H1 (cell line): ENCODE measurements around the gene CCDC191. TPM values are rescaled to one million over a fixed set of nuclear protein-coding genes. Genes with fewer than 3 reads are reported as not detected.

Source experiments
- CTCF ChIA-PET: fragments of 300-600 bp; sonication (Branson Sonifier 250); formaldehyde crosslinking; loops from one replicate; lab custom pipeline; 2021; ENCODE audit not compliant: partially characterized antibody; lab: Charles Lee
- POLR2A ChIA-PET: fragments of 300-600 bp; sonication (Branson Sonifier 250); formaldehyde crosslinking; loops from one replicate; lab custom pipeline; 2021; ENCODE audit warnings: inconsistent platforms; ENCODE audit not compliant: partially characterized antibody; lab: Charles Lee
- DNase-seq, 2 experiments: peaks; one replicate each; pipeline versions ENCODE4 v3.0.0 to v3.0.0-alpha.2; 2010 to 2022; ENCODE audit warnings: low spot score in 2 of 2, low read depth in 1 of 2, mixed read lengths in 1 of 2
- FAIRE-seq: peaks from 2 replicates; lab custom pipeline; 2011; peaks lifted over from hg19 to GRCh38; lab: Jason Lieb, UNC
- H2AFZ ChIP-seq: 2 replicates; pipeline ENCODE4 v1.8.1; 2012; ENCODE audit warnings: low read length, inconsistent platforms
- H2AK5ac ChIP-seq: 2 replicates; pipeline ENCODE4 v1.6.1; 2013; ENCODE audit warnings: low read depth, low read length
- H2BK120ac ChIP-seq: replicated peaks from 2 replicates; pipeline ENCODE3; 2013; ENCODE audit warnings: low read depth, low read length, inconsistent platforms
- H2BK12ac ChIP-seq: 2 replicates; pipeline ENCODE4 v1.6.1; 2013; ENCODE audit warnings: low read depth, low read length
- H2BK15ac ChIP-seq: 2 replicates; pipeline ENCODE4 v1.6.1; 2013; ENCODE audit warnings: low read length
- H2BK20ac ChIP-seq: 2 replicates; pipeline ENCODE4 v1.6.1; 2013; ENCODE audit warnings: low read length
- H2BK5ac ChIP-seq: 2 replicates; pipeline ENCODE4 v1.6.1; 2013; ENCODE audit warnings: low read depth, low read length
- H3K14ac ChIP-seq: 2 replicates; pipeline ENCODE4 v1.6.1; 2013; ENCODE audit warnings: inconsistent platforms; ENCODE audit not compliant: insufficient read length
- H3K18ac ChIP-seq: 2 replicates; pipeline ENCODE4 v1.6.1; 2013; ENCODE audit warnings: low read length; ENCODE audit errors: extremely low read depth
- H3K23ac ChIP-seq: 2 replicates; pipeline ENCODE4 v1.6.1; 2013; ENCODE audit warnings: inconsistent platforms; ENCODE audit not compliant: insufficient read length
- H3K23me2 ChIP-seq: 2 replicates; pipeline ENCODE4 v1.6.1; 2013; ENCODE audit warnings: low read depth, low read length
- H3K27ac ChIP-seq: 2 replicates; pipeline ENCODE4 v1.6.1; 2011; ENCODE audit warnings: low read depth, low read length, inconsistent platforms
- H3K27me3 ChIP-seq, 4 experiments: replicated peaks in 1 of 4; 1 replicate in 1 of 4; 2 replicates in 3 of 4; pipeline versions ENCODE4 v1.6.1 to v1.8.1; 2011 to 2013; ENCODE audit warnings: low read length in 3 of 4, mild to moderate bottlenecking in 3 of 4, inconsistent platforms in 2 of 4, mixed read lengths in 2 of 4, moderate library complexity in 1 of 4; ENCODE audit not compliant: control insufficient read depth in 3 of 4, insufficient read depth in 3 of 4; ENCODE audit errors: extremely low read depth in 1 of 4
- H3K36me3 ChIP-seq, 4 experiments: 2 replicates each; pipeline versions ENCODE4 v1.6.1 to v1.8.1; 2011 to 2013; ENCODE audit warnings: mild to moderate bottlenecking in 4 of 4, low read length in 3 of 4, moderate library complexity in 2 of 4, control low read depth in 1 of 4, inconsistent platforms in 1 of 4; ENCODE audit not compliant: insufficient read depth in 4 of 4, control insufficient read depth in 2 of 4
- H3K4ac ChIP-seq: replicated peaks from 2 replicates; pipeline ENCODE3; 2013; ENCODE audit warnings: low read length, low read depth, mixed read lengths, inconsistent platforms; ENCODE audit not compliant: insufficient read length
- H3K4me1 ChIP-seq, 4 experiments: replicated peaks in 1 of 4; 1 replicate in 1 of 4; 2 replicates in 3 of 4; pipeline versions ENCODE4 v1.6.1 to v1.8.1; 2011 to 2013; ENCODE audit warnings: low read length in 3 of 4, inconsistent platforms in 2 of 4, mixed read lengths in 1 of 4; ENCODE audit not compliant: insufficient read depth in 4 of 4, control insufficient read depth in 3 of 4
- H3K4me2 ChIP-seq, 2 experiments: 2 replicates each; pipeline versions ENCODE4 v1.6.1 to v1.8.1; 2011 to 2013; ENCODE audit warnings: low read depth in 2 of 2, low read length in 2 of 2, control low read depth in 1 of 2, inconsistent platforms in 1 of 2, mild to moderate bottlenecking in 1 of 2; ENCODE audit not compliant: insufficient read depth in 1 of 2
- H3K4me3 ChIP-seq, 4 experiments: fragments of 200-600, 300-600 bp in 1 of 4; sonication (generic), shearing (Covaris generic), sonication (Bioruptor Twin) in 1 of 4; 2 replicates each; pipeline versions ENCODE4 v1.5.1 to v1.8.1; 2011 to 2016; ENCODE audit warnings: low read length in 4 of 4, low read depth in 3 of 4, control low read depth in 2 of 4, inconsistent platforms in 2 of 4, mild to moderate bottlenecking in 2 of 4, mixed read lengths in 1 of 4, moderate library complexity in 1 of 4; ENCODE audit not compliant: insufficient read depth in 2 of 4; ENCODE audit errors: extremely low read depth in 1 of 4
- H3K56ac ChIP-seq: replicated peaks from 2 replicates; pipeline ENCODE3; 2013; ENCODE audit warnings: low read depth, mild to moderate bottlenecking, mixed read lengths, low read length, inconsistent platforms; ENCODE audit not compliant: insufficient read length
- H3K79me1 ChIP-seq: 2 replicates; pipeline ENCODE4 v1.6.1; 2013; ENCODE audit warnings: low read depth, low read length, control low read depth
- H3K79me2 ChIP-seq, 2 experiments: 2 replicates each; pipeline versions ENCODE4 v1.6.1 to v1.8.1; 2012 to 2013; ENCODE audit warnings: low read length in 2 of 2, mild to moderate bottlenecking in 2 of 2, inconsistent platforms in 1 of 2; ENCODE audit not compliant: insufficient read depth in 2 of 2, control insufficient read depth in 1 of 2
- H3K9ac ChIP-seq, 4 experiments: replicated peaks in 1 of 4; 1 replicate in 1 of 4; 2 replicates in 3 of 4; pipeline versions ENCODE4 v1.6.1 to v1.8.1; 2011 to 2013; ENCODE audit warnings: low read depth in 3 of 4, low read length in 3 of 4, control low read depth in 2 of 4, mild to moderate bottlenecking in 2 of 4, moderate library complexity in 2 of 4, inconsistent platforms in 1 of 4; ENCODE audit errors: extremely low read depth in 1 of 4
- H3K9me3 ChIP-seq, 2 experiments: 2 replicates each; pipeline versions ENCODE4 v1.6.1 to v1.8.1; 2012 to 2013; ENCODE audit warnings: mild to moderate bottlenecking in 2 of 2, moderate library complexity in 2 of 2, control low read depth in 1 of 2, inconsistent platforms in 1 of 2, low read depth in 1 of 2, low read length in 1 of 2, mixed read lengths in 1 of 2; ENCODE audit not compliant: insufficient read depth in 2 of 2
- H4K20me1 ChIP-seq, 2 experiments: replicated peaks in 1 of 2; 2 replicates each; pipeline versions ENCODE3 to v1.8.1; 2011 to 2013; ENCODE audit warnings: inconsistent platforms in 2 of 2, low read length in 2 of 2, mild to moderate bottlenecking in 1 of 2; ENCODE audit not compliant: insufficient read depth in 2 of 2, control insufficient read depth in 1 of 2
- H4K5ac ChIP-seq: 2 replicates; pipeline ENCODE4 v1.6.1; 2013; ENCODE audit warnings: low read length, low read depth, mixed read lengths, inconsistent platforms; ENCODE audit not compliant: insufficient read length
- H4K8ac ChIP-seq: 2 replicates; pipeline ENCODE4 v1.8.0; 2013; ENCODE audit warnings: mild to moderate bottlenecking, moderate library complexity, low read length, inconsistent platforms; ENCODE audit not compliant: insufficient read depth; ENCODE audit errors: extremely low read depth
- H4K91ac ChIP-seq: replicated peaks from 2 replicates; pipeline ENCODE3; 2013; ENCODE audit warnings: low read length, mixed read lengths, inconsistent platforms; ENCODE audit not compliant: insufficient read length
- BCL11A ChIP-seq, 2 experiments: IDR thresholded peaks; one replicate each; pipeline ENCODE4 v1.6.1; 2011; ENCODE audit warnings: low read depth in 2 of 2, low read length in 2 of 2, mild to moderate bottlenecking in 2 of 2
- FOSL1 ChIP-seq: IDR thresholded peaks from 2 replicates; pipeline ENCODE4 v1.6.1; 2011; ENCODE audit warnings: mild to moderate bottlenecking, low read depth, low read length, moderate library complexity; ENCODE audit not compliant: insufficient read depth
- JUND ChIP-seq: IDR thresholded peaks from 2 replicates; pipeline ENCODE4 v1.6.1; 2011; ENCODE audit warnings: mild to moderate bottlenecking, improper control_type of control experiment, low read length
- KDM1A ChIP-seq: fragments of 200-600, 300-600 bp; sonication (generic); IDR thresholded peaks from 2 replicates; pipeline ENCODE4 v1.7.1; 2016; ENCODE audit warnings: mild to moderate bottlenecking, low read length, borderline replicate concordance
- KDM5A ChIP-seq: fragments of 200-600 bp; IDR thresholded peaks from 2 replicates; pipeline ENCODE4 v1.7.1; 2012; ENCODE audit warnings: mild to moderate bottlenecking, low read length, inconsistent platforms, mixed read lengths
- RNF2 ChIP-seq: fragments of 200-900, 300-1000 bp; sonication (generic); IDR thresholded peaks from 2 replicates; pipeline ENCODE4 v1.7.1; 2016; ENCODE audit warnings: borderline replicate concordance, low read depth, mild to moderate bottlenecking, antibody characterized with exemption, low read length; ENCODE audit not compliant: poor library complexity, severe bottlenecking; ENCODE audit errors: missing control alignments
- SUZ12 ChIP-seq: fragments of 200-600 bp; sonication (generic); IDR thresholded peaks from 2 replicates; pipeline ENCODE4 v1.6.1; 2012; ENCODE audit warnings: mild to moderate bottlenecking, inconsistent platforms, low read length, moderate library complexity, mixed read lengths
- WGBS, 2 experiments: shearing (Covaris generic) in 1 of 2; methylation state at CpG; one replicate each; pipeline versions ENCODE4 v1.1.6 to v1.1.7; 2013 to 2015; ENCODE audit warnings: low lambda C conversion rate in 2 of 2, mixed read lengths in 2 of 2, inconsistent platforms in 1 of 2, low coverage in 1 of 2, missing lambda C conversion rate in 1 of 2; ENCODE audit not compliant: insufficient replicate concordance in 2 of 2, insufficient coverage in 1 of 2, insufficient read length in 1 of 2; ENCODE audit errors: extremely low coverage in 1 of 2, missing lambda C conversion rate in 1 of 2; 5-methylcytosine and 5-hydroxymethylcytosine counted together
- polyA plus RNA-seq, 7 experiments: library from polyadenylated mRNA; depleted of rRNA in 3 of 7; stranded (reverse) in 5 of 7; unstranded in 2 of 7; fragments of >200 nt in 5 of 7; fragments of 200-250 nt in 2 of 7; gene quantifications; 1 replicate in 5 of 7; 2 replicates in 1 of 7; 4 replicates in 1 of 7; pipeline versions ENCODE4 v1.2.1 to v1.2.3, GENCODE V29; 2011 to 2013; ENCODE audit warnings: missing spikeins in 2 of 7, mixed read lengths in 2 of 7
- total RNA-seq: library from RNA; stranded (reverse); fragmentation: NEBNext Ultra II Directional; extraction: Animal tissue kit (Norgen Biotek cat#: 25700); gene quantifications from 2 replicates; pipeline ENCODE4 v1.2.1, GENCODE V29; 2021
- TF ChIP-seq, protein P1 (sequence below): IDR thresholded peaks from 2 replicates; pipeline ENCODE4 v1.6.1; 2012; ENCODE audit warnings: inconsistent platforms
- TF ChIP-seq, protein P2 (sequence below): IDR thresholded peaks from 2 replicates; pipeline ENCODE4 v1.6.1; 2012; ENCODE audit warnings: inconsistent platforms

CCDC191 gene
- total and polyA plus RNA-seq, 2 of the 8 experiments (the other 6 are each of a cell fraction or from before 2014, with no cell fraction given) = 0.65 to 1.3 TPM

DNA sequence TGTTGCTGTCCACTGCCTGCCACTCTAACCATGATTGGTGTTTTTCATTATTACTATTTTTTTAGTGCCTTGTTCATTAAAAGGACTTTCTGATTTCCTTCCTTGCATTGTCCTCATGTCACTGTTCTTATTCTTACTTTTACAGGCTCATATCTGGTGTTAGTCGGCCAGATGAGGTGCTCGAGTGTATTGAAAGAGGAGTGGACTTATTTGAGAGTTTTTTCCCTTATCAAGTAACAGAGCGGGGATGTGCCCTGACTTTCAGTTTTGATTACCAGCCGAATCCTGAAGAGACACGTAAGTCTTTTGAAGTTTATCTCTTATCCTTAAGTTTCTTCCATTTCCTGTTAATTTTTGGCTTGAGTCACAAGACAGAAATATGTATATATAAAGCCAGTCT, 23.4 kb upstream of the CCDC191 start:
- no peak for DNase-seq
- Histone ChIP-seq H3K4me3 (no peak overlapping the region), H3K79me1 (no peaks in the 10 kb centered on the region), H4K20me1 (no peaks in the 10 kb centered on the region), H2BK20ac (no peak overlapping the region), H2BK15ac (no peak overlapping the region), H3K23ac (no peak overlapping the region), H2AFZ (no peak overlapping the region), H3K9me3 (no peaks in the 10 kb centered on the region), H3K27ac (no peak overlapping the region), H3K27me3 (no peaks in the 10 kb centered on the region), H3K4me1 (no peaks in the 10 kb centered on the region), H4K5ac (no peak overlapping the region), H3K4ac (no peak overlapping the region), H2BK120ac (no peak overlapping the region), H4K8ac (no peak overlapping the region), H2BK5ac (no peak overlapping the region), H3K56ac (no peak overlapping the region), H3K18ac (no peak overlapping the region), H2BK12ac (no peak overlapping the region), H3K9ac (no peak overlapping the region), H4K91ac (no peak overlapping the region), H3K36me3 (peaks cover 7 to 87% (median 51%) of the 10 kb centered on the region in 4 experiments), H3K79me2 (no peaks in the 10 kb centered on the region), H3K14ac (no peak overlapping the region), H2AK5ac (no peak overlapping the region), H3K4me2 (no peak overlapping the region), H3K23me2 (no peaks in the 10 kb centered on the region)
- FAIRE-seq = no peak
- TF ChIP-seq KDM1A (no peak), RNF2 (no peak), JUND (no peak), FOSL1 (no peak), KDM5A (no peak), SUZ12 (no peak), BCL11A (IDR thresholded peaks at IDR 0.05; ENCODE audit: low read depth in 2 of 2, low read length in 2 of 2) (no peak)
- TF ChIP-seq, protein P1, sequence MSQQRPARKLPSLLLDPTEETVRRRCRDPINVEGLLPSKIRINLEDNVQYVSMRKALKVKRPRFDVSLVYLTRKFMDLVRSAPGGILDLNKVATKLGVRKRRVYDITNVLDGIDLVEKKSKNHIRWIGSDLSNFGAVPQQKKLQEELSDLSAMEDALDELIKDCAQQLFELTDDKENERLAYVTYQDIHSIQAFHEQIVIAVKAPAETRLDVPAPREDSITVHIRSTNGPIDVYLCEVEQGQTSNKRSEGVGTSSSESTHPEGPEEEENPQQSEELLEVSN = no peak
- TF ChIP-seq, protein P2, sequence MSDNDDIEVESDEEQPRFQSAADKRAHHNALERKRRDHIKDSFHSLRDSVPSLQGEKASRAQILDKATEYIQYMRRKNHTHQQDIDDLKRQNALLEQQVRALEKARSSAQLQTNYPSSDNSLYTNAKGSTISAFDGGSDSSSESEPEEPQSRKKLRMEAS = no peak
- ChIA-PET POLR2A (no interaction called here), CTCF (no interaction called here)
- WGBS, 2 experiments = 89% methylated on average over 5 of the region's 5 CpGs; no CpG with 5 or more reads in 1 of the 2 experiments
